Measurements from ENCODE around the gene GBP2. TPM values are rescaled to one million over a fixed set of nuclear protein-coding genes. Genes with fewer than 3 reads are reported as not detected.

The GBP2 gene
- total RNA-seq, 1 experiment from 2014 or later: 0.24 TPM

- no peak for TF ChIP-seq TEAD1 (CRISPR knock-in tag; IDR thresholded peaks at IDR 0.05)
These were observed 55.4 kb downstream of the GBP2 start (continued) for GRCh38 chr1:89070509-89070908.

- Mint-ChIP-seq H3K9me3 (no peaks in the 10 kb centered on the region; the same call in 1 of the 2 replicates), H3K27me3 (ENCODE audit: low read depth) (no peaks in the 10 kb centered on the region), H3K27ac (no peak overlapping the region), H3K4me1 (no peaks in the 10 kb centered on the region), H3K36me3 (no peaks in the 10 kb centered on the region), H3K4me3 (no peak overlapping the region)
- POLR2A ChIA-PET: no interaction called here
- TF ChIP-seq E2F4 (CRISPR knock-in tag; IDR thresholded peaks at IDR 0.05; ENCODE audit: borderline replicate concordance, low read depth) (no peak), MXD4 (CRISPR knock-in tag; IDR thresholded peaks at IDR 0.05; ENCODE audit: borderline replicate concordance) (no peak), TEAD1 (CRISPR knock-in tag; IDR thresholded peaks at IDR 0.05) (no peak), ZBTB43 (CRISPR knock-in tag; IDR thresholded peaks at IDR 0.05) (no peak), IRF2 (CRISPR knock-in tag; IDR thresholded peaks at IDR 0.05; ENCODE audit: borderline replicate concordance, low read depth) (no peak), NR1H2 (CRISPR knock-in tag; IDR thresholded peaks at IDR 0.05) (no peak), TEAD4 (CRISPR knock-in tag; IDR thresholded peaks at IDR 0.05) (no peak), PREB (CRISPR knock-in tag; IDR thresholded peaks at IDR 0.05; ENCODE audit: borderline replicate concordance) (no peak), ZNF512 (CRISPR knock-in tag; IDR thresholded peaks at IDR 0.05; ENCODE audit: borderline replicate concordance) (no peak), KAT7 (CRISPR knock-in tag; IDR thresholded peaks at IDR 0.05; ENCODE audit: borderline replicate concordance) (no peak), NFE2L1 (CRISPR knock-in tag; IDR thresholded peaks at IDR 0.05) (no peak)
- CTCF ChIA-PET: interaction anchor here (1.3 kb wide), 1 partner anchor 16 kb away, joined by 4 read pairs; no protein-coding TSS in a partner anchor
- DNase-seq (ENCODE audit: low spot score) (no peak), ATAC-seq (no peak)
These were observed 56.0 kb downstream of the GBP2 start for GRCh38 chr1:89069951-89070350.

GRCh38 chr1:89068291-89068690 is 57.6 kb downstream of the GBP2 start:
- Mint-ChIP-seq H3K36me3 (no peaks in the 10 kb centered on the region), H3K27me3 (ENCODE audit: low read depth) (no peaks in the 10 kb centered on the region), H3K4me3 (no peak overlapping the region), H3K9me3 (no peaks in the 10 kb centered on the region), H3K4me1 (no peaks in the 10 kb centered on the region), H3K27ac (no peak overlapping the region)
- DNase-seq (ENCODE audit: low spot score): no peak
- ATAC-seq: no peak
- POLR2A ChIA-PET: no interaction called here
- CTCF ChIA-PET: no interaction called here
- TF ChIP-seq HMGXB4 (CRISPR knock-in tag; IDR thresholded peaks at IDR 0.05) (no peak), TEAD1 (CRISPR knock-in tag; IDR thresholded peaks at IDR 0.05) (no peak), NR2C2 (CRISPR knock-in tag; IDR thresholded peaks at IDR 0.05) (no peak), ATF2 (CRISPR knock-in tag; IDR thresholded peaks at IDR 0.05; ENCODE audit: borderline replicate concordance, low read depth) (no peak), ARID4B (CRISPR knock-in tag; IDR thresholded peaks at IDR 0.05; ENCODE audit: borderline replicate concordance) (no peak), ATF1 (CRISPR knock-in tag; IDR thresholded peaks at IDR 0.05) (no peak), AR (CRISPR knock-in tag; IDR thresholded peaks at IDR 0.05) (no peak)
